Activated CD8-positive, alpha-beta memory T cell treated with anti-CD3 and anti-CD28 coated beads, Interleukin-2, amount 50 U/mL, for 1 hour (primary cell): ENCODE data around the gene ZNF808.
"Not testable (repeated sequence)": the region's sequence is repeated elsewhere in the genome, so short reads cannot be mapped to it uniquely, and the experiment has no call there.

Experiments used
- DNase-seq: peaks from one replicate; pipeline ENCODE4 v3.0.0-alpha.2; 2020; ENCODE audit errors: extremely low read depth

Gene ZNF808

DNA sequence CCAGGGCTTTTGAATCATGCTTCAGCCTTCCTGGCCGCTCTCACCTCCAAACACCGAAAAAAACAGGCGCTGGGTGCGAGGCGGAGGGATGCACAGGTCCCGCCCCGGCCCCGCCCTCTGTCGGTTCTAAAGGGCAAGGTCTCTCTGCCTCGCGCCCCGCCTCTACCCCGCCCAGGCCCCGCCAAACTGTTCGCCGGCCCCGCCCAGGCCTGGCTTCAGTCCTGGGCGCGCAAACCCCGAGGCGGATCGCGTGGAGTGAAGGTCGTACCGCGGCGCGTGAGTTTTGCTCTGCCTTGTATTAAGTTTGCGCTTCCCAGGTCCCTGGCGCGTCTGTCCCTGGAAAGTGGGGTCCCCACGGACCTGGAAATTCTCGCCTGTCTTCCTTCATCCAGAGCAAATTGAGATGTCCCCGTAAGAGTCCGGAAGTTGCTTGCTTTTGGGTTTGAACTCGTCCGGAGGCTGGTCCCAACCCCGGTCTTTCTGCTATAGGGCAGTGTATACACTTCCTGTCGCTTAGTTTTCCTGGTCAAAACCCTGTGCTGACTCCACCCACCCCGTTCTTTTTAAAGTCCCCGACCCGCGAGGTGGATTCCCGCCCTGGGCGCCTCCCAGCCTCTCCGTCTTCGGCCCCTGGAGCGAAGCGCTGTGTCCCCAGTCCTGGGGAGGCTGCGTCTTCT is 8.4 kb downstream of the ZNF808 start:
- DNase-seq = peak; percentile 80

DNA sequence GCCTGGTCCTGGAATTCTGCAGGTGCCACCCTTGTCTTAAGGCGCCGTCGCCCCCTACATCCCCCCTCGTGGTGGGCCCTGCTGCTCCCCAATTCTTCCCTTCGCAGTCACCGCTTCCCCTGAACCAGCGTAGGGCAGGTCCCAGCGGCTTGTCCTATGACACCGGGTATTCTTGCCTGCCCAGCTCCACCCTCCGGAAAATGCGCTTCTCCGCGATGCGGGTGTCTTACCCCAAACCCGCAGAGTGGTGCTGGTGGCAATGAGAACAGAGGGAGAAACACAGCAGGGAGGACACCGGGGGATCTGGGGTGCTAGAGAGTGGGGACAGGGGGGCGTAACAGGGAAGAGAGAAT is 9.0 kb downstream of the ZNF808 start:
- no peak for DNase-seq

DNA sequence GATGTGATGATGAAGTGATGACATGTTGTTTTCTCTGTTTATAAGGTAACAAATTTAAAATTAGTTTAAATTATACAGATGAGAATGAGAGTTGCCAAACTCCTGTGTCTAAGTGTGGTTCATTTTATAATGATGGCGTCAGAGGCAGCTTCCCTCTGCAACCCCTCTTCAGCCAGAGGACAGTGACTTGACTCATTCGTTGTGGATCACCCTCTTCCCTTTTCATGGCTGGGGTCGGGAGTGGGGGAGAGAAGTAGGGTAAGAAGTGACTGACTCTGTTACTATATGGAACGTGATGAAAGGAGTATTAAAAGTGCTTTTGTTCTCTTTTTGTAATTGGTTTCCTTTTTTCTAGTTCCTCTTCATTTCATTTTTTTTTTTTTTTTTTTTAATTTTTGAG is 11.3 kb downstream of the ZNF808 start:
- DNase-seq = not testable (repeated sequence)

DNA sequence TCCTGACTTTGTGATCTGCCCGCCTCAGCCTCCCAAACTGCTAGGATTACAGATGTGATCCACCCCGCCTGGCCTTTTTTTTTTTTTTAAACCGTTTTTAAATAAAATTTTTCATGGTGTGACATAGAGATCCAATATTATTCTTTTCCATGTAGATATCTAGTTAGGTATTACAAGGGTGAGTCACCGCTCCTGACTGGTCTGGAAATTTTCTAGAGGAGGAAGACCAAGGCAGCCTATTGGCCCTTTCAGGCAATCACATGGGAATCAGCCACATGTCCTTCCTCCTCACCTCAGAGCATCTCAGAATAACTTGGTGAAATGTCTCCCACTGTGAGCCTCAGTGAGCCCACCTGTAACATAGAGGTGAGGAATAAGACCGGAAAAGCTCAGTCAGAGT is 13.7 kb downstream of the ZNF808 start:
- not testable (repeated sequence) for DNase-seq

DNA sequence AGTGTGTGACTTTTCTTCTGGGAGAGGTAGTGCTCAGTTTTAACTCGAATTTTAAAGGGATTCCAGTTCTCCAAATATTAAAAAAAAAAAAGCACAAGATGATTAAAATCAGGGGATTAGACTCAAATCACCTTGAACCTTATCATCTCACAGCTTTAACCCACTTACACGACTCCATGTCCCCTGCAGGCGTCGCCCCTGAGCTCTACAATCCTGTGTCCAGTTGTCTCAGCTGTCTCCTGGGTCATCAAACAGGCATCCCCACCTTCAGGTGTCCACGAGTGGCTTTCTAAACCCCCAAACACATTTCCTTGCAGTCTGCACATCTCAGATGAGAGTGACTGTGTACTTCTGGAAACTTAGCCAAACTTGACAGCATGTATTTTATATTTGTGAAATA is 14.1 kb downstream of the ZNF808 start:
- no peak for DNase-seq

DNA sequence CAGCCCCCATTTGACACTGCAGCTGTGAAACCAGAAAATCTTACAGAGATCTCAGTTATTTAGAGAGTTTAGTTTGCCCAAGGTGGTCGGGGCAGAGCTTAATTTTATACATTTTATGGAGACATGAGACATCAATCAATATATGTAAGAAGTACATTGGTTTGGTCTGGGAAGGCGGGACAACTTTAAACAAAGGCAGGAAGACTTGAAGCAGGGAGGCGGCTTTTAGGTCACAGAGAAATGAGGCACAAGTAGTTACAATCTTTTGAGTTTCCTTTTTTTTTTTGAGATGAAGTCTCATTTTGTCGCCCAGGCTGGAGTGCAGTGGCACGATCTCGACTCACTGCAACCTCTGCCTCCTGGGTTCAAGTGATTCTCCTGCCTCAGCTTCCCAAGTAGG is 15.1 kb downstream of the ZNF808 start:
- not testable (repeated sequence) for DNase-seq

DNA sequence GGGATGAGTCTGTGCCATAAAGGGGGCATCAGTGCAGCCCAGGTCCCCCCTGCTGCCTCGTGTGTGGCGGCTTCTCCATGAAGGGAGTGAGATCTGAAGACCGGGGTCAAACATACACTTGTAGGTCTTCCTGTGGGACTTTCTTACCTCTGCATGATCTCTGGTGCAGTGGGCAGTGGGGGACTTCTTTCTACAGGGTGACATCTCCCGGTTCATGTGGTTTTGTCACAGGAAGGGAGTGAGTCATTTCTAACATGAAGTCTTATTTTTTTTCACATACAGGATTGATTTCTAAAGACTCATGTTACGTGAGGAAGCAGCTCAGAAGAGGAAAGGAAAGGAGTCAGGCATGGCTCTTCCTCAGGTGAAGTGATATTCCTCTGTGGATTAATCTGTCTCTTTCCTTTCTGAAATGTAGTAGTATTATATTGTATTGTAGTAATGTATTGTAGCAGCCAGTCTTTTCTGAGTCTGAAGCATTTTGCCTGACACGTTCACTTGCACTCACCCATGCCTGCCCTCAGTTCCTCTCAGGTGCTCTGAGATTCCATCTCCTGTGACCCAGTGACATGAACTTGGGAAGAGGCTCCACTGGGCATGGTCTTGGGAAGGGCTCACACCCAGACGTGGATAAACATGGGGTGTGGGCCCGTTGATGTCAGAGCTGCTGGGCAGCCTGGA is 15.7 kb downstream of the ZNF808 start:
- DNase-seq = no peak

DNA sequence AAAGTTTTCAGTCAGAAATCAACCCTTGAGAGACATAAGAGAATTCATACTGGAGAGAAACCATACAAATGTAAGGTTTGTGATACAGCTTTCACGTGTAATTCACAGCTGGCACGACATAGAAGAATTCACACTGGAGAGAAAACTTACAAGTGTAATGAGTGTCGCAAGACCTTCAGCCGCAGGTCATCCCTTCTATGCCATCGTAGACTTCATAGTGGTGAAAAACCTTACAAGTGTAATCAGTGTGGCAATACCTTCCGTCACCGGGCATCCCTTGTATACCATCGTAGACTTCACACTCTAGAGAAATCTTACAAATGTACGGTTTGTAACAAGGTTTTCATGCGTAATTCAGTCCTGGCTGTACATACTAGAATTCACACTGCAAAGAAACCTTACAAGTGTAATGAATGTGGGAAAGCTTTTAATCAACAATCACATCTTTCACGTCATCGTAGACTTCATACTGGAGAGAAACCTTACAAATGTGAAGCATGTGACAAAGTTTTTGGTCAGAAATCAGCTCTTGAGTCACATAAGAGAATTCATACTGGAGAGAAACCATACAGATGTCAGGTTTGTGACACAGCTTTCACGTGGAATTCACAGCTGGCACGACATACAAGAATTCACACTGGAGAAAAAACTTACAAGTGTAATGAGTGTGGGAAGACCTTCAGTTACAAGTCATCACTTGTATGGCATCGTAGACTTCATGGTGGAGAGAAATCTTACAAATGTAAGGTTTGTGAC is 26.9 kb downstream of the ZNF808 start:
- no peak for DNase-seq

DNA sequence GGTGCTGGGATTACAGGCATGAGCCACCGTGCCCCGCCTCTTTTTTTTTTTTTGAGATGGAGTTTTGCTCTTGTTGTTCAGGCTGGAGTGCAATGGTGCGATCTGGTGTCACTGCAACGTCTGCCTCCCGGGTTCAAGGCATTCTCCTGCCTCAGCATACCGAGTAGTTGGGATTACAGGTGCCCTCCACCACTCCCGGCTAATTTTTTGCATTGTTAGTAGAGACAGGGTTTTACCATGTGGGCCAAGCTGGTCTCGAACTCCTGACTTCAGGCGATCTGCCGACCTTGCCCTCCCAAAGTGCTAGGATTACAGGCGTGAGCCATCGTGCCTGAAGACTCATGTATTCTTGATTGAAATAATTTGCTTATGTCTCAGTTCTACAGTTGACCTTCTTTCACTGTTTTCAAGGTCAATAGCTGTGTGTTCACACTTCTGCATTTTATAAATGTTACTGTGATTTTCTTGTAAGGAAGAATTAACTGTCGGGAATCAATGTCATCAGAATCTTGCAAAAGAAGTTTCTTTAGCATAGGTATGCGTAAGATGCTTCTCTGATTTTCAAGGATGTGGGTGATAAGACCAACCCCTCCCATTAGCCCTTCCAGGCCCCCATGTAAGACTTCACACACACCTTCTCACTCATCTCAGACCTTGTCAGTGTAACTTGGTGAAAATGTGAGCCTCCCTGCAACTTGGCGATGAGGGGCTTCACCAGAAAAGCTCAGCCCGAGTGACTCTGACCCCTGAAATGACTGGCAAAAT is 29.9 kb downstream of the ZNF808 start:
- no peak for DNase-seq

DNA sequence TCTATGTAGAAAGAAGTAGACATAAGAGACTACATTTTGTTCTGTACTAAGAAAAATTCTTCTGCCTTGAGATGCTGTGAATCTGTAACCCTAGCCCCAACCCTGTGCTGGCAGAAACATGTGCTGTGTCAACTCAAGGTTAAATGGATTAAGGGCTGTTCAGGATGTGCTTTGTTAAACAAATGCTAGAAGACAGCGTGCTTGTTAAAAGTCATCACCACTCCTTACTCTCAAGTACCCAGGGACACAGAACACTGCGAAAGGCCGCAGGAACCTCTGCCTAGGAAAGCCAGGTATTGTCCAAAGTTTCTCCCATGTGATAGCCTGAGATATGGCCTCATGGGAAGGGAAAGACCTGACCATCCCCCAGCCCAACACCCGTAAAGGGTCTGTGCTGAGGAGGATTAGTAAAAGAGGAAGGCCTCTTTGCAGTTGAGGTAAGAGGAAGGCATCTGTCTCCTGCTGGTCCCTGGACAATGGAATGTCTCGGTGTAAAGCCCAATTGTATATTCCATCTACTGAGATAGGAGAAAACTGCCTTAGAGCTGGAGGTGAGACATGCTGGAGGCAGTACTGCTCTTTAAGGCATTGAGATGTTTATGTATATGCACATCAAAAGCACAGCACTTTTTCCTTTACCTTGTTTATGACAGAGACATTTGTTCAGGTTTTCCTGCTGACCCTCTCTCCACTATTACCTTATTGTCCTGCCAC is 31.4 kb downstream of the ZNF808 start:
- not testable (repeated sequence) for DNase-seq

DNA sequence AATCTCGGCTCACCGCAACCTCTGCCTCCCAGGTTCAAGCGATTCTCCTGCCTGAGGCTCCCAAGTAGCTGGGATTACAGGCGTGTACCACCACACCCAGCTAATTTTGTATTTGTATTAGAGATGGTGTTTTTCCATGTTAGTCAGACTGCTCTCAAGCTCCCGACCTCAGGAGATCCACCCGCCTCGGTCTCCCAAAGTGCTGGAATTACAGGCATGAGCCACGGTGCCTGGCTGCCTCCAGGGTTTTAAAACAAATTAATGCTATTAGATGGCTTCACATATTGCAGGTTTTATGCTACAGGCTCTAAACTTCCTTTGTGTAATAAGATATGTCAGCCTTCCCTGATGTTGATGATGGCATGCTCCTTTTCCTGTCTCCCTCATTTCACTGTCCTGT is 34.1 kb downstream of the ZNF808 start:
- DNase-seq = not testable (repeated sequence)

DNA sequence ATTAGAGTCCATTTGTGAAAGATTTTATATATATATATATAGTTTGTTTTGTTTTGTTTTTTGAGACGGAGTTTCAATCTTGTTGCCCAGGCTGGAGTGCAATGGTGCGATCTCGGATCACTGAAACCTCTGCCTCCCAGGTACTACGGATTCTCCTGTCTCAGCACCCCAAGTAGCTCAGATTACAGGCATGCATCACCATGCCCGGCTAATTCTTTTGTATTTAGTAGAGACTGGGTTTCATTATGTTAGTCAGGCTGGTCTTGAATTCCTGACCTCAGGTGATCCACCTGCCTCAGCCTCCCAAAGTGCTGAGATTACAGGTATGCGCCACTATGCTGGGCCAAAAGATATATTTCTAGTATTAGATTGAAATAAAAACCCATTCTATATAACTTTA is 38.7 kb downstream of the ZNF808 start:
- DNase-seq = no peak

DNA sequence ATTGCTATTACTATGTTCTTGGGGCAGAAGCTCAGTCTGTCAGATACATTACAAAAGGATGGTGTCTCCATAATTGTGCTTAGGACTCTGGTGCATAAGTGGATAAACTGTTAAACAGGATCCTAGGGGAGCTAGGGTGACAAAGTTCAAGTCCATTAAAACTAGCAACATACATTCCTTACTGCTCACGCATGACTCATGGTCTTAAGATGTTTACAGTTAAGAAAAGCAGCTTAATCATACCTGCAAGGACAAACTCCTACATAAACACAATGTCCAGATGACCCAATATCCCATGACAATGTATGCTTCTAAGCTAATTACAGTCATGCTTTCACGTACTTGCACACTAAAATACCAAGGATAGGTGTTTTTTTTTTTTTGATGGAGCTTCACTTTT is 39.1 kb downstream of the ZNF808 start:
- DNase-seq = no peak

DNA sequence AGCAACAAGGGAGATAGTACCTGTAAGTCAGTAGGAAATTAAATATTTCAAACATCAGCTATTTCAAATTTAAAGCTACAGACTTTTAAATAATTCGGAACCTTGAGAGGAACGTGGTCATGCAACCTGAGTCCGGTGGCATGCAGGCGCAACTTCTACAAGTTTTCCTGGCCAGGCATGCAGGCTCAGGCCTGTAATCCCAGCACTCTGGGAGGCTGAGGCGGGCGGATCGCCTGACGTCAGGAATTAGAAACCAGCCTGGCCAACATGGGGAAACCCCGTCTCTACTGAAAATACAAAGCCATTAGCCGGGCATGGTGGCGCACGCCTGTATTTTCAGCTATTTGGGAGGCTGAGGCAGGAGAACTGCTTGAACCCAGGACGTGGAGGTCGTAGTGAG is 40.5 kb downstream of the ZNF808 start:
- DNase-seq = no peak

DNA sequence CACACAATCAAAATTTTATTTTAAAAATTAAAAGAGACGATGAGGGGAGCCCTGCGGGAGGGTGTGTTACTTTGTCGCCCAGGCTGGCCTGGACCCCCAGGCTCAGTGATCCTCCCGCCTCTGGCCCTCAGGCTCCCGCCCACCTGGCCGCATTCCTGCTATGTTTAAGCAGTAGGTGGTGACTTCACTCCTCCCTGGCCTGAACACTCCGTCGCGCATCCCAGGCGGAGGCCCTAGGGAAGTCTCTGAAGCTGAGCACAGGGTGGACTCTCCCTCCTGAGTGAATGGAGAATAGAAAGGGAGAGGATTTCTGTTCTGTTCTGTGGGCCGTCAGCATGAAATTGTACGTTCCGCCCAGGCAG is 42.2 kb downstream of the ZNF808 start:
- DNase-seq = not testable (repeated sequence)

DNA sequence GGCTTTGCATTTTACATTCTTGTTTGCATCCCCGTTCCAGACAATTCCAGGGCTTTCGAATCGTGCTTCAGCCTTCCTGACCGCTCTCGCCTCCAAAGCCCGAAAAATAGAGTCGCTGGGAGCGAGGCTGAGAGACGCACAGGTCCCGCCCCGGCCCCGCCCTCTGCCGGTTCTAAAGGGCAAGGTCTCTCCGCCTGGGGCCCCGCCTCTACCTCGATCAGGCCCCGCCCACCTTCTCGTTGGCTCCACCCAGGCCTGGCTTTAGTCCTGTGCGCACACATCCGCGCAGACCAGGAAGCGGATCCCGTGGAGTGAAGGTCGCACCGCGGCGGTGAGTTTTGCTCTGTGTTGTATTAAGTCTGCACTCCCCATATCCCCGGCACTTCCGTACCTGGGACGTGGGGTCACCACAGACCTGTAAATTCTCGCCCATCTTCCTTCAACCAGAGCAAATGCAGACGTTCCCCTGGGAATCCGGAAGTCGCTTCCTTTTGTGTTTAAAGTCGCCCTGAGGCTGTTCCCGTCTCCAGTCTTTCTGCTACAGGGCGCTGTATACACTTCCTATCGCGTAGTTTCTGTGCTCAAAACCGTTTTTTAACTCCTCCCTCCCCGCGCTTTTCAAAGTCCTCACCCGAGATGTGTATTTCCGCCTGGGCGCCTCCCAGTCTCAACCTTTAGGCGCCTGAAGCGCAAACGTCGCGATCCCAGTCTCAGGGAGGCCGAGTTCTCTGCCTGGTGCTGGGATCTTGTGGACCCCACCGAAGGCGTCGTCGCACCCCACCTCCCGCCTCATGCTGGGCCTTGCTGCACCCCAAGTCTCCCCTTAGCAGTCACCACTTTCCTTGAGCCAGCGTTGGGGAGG is 42.8 kb downstream of the ZNF808 start, which contains the start of gene ZNF701:
Gene ZNF701, plus strand, starts transcription at position 288 of the 862 bp plus-strand sequence. CDS start 3,861 bp downstream, outside the sequence.
- DNase-seq = peak; percentile 73

DNA sequence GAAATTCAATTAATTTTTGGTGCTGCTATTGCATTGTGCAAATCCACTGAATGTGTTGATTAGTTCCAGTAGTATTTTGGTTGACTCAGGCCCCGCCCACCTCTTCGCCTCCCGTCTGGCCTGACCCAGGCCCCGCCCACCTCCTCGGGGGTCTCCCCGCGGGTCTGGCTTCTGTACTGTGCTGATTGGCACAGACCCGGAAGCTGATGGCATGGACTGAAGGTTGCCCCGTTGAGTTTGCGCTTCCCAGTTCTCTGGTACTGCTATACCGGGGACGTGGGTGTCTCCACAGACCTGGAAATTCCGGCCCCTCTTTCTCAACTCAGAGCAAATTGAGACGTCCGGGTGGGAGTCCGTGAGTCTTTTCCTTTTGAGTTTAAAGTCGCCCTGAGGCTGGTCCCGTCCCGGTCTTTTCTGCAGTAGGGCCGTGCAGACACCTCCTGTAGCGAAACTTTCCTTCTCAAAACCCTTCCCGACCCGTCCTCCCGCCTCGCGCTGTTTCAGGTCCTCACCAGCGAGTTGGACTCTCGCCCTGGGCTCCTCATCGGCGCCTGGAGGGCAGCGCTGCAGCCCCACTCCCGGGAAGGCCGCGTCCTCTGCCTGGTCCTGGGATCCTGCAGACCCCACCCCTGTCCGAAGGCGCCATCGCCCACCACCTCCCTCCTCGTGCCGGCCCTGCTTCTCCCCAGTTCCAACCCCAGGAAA is 57.4 kb downstream of the ZNF808 start:
- DNase-seq = no peak

DNA sequence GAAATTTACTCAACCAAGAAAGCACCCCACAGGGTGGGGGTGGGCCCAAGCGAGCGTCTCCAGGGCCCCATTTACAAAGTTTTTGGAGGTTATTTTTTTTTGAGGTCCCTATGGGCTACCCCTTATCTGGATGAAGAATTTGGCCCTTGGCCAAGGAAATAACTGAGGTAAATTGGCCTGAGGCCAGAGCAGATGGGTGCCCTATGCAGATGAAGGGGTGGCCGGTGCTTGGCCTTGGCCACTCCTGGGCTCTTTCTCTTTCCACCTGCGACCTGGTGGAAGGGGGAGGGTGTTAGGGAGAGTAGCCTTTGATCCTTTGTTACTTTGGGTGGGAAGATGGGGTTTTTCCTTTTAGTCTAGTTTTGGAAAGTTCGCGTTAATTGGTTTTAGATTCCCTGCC is 58.1 kb downstream of the ZNF808 start:
- DNase-seq = no peak

DNA sequence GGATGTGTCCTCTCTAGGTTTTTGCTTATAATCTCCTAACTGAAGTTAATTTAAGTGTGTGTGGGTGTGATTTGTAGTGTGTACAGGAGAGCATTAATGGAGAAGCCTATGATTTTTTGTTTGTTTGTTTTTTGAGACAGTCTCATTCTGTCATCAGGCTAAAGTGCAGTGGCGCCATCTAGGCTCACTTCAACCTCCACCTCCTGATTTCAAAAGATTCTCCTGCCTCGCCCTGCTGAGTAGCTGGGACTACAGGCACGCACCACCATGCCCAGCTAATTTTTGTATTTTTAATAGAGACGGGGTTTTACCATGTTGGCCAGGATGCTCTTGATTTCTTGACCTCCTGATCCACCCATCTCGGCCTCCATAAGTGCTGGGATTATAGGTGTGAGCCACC is 63.3 kb downstream of the ZNF808 start:
- DNase-seq = no peak

DNA sequence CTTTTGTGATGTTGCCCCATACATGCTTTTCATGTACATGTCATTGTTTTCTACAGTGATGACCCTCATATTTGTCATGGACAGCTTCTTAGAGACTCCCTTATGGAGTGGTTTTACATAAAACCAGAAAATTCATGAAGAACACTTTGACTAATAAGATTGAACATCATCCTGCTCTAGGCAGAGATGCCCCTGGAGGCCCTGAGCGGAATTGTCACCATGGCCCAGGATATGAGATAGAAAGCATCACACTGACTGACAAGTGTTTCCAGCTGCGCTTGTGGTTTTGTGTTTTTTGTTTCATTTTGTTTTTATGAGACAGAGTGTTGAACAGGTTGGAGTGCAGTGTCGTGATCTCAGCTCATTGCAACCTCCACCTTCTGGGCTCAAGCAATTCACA is 64.8 kb downstream of the ZNF808 start:
- DNase-seq = no peak
